ENCODE results near the gene C17orf107. TPM values are rescaled to one million over a fixed set of nuclear protein-coding genes. Genes with fewer than 3 reads are reported as not detected.

The C17orf107 gene
- total and polyA plus RNA-seq, 2 of the 13 experiments (the other 11 are each of a cell fraction or from before 2014, with no cell fraction given) = 0.20 to 0.59 TPM

DNA sequence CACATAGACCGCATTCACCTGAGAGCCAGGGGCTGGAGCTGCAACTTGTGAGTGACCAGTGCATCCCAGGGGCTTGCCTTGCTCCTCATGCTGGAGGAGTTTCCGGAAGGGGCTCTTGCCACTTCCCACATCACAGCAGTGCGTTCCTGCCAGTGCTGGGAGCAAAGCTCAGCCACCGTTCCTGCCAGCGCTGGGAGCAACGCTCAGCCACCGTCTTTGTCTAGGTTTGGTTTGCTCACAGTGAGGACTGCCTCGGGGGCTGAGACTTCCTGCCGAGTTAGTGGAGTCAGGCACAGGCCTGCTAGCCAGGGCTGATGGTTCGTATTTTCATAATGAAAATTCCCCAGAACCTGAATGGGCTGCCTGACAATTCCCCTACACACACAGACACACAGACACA is 9.0 kb downstream of the C17orf107 start (continued):
- TF ChIP-seq, protein P1, sequence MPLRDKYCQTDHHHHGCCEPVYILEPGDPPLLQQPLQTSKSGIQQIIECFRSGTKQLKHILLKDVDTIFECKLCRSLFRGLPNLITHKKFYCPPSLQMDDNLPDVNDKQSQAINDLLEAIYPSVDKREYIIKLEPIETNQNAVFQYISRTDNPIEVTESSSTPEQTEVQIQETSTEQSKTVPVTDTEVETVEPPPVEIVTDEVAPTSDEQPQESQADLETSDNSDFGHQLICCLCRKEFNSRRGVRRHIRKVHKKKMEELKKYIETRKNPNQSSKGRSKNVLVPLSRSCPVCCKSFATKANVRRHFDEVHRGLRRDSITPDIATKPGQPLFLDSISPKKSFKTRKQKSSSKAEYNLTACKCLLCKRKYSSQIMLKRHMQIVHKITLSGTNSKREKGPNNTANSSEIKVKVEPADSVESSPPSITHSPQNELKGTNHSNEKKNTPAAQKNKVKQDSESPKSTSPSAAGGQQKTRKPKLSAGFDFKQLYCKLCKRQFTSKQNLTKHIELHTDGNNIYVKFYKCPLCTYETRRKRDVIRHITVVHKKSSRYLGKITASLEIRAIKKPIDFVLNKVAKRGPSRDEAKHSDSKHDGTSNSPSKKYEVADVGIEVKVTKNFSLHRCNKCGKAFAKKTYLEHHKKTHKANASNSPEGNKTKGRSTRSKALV (CRISPR knock-in tag; IDR thresholded peaks at IDR 0.05) = peak; percentile 61
- TF ChIP-seq ATM (IDR thresholded peaks at IDR 0.05; ENCODE audit: borderline replicate concordance) = no peak
- TF ChIP-seq ZNF143 (CRISPR knock-in tag; IDR thresholded peaks at IDR 0.05) = 0 out of 2 replicates have a peak, but pooled peaks have one; percentile 34
- peak; percentile 78; the same call in 1 of the 2 replicates for TF ChIP-seq ZNF556 (CRISPR knock-in tag; IDR thresholded peaks at IDR 0.05; ENCODE audit: borderline replicate concordance)
- TF ChIP-seq ZNF547 (CRISPR knock-in tag; IDR thresholded peaks at IDR 0.05) = no peak
- TF ChIP-seq, protein P2, sequence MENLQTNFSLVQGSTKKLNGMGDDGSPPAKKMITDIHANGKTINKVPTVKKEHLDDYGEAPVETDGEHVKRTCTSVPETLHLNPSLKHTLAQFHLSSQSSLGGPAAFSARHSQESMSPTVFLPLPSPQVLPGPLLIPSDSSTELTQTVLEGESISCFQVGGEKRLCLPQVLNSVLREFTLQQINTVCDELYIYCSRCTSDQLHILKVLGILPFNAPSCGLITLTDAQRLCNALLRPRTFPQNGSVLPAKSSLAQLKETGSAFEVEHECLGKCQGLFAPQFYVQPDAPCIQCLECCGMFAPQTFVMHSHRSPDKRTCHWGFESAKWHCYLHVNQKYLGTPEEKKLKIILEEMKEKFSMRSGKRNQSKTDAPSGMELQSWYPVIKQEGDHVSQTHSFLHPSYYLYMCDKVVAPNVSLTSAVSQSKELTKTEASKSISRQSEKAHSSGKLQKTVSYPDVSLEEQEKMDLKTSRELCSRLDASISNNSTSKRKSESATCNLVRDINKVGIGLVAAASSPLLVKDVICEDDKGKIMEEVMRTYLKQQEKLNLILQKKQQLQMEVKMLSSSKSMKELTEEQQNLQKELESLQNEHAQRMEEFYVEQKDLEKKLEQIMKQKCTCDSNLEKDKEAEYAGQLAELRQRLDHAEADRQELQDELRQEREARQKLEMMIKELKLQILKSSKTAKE (CRISPR knock-in tag; IDR thresholded peaks at IDR 0.05; ENCODE audit: borderline replicate concordance) = no peak
- TF ChIP-seq ZNF75D (CRISPR knock-in tag; IDR thresholded peaks at IDR 0.05; ENCODE audit: borderline replicate concordance) = no peak
- no peak for TF ChIP-seq ZNF570 (CRISPR knock-in tag; IDR thresholded peaks at IDR 0.05; ENCODE audit: borderline replicate concordance)
- TF ChIP-seq, protein P3, sequence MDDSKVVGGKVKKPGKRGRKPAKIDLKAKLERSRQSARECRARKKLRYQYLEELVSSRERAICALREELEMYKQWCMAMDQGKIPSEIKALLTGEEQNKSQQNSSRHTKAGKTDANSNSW (CRISPR knock-in tag; IDR thresholded peaks at IDR 0.05; ENCODE audit: borderline replicate concordance) = no peak
- TF ChIP-seq MAFF (IDR thresholded peaks at IDR 0.05; ENCODE audit: low read depth, low read length) = no peak
- 0 out of 2 replicates have a peak, but pooled peaks have one; percentile 6 for TF ChIP-seq RAD21 (CRISPR knock-in tag; IDR thresholded peaks at IDR 0.05)
- TF ChIP-seq BRD4 (CRISPR knock-in tag; IDR thresholded peaks at IDR 0.05) = peak; percentile 64; the same call in 1 of the 2 replicates
- peak; percentile 72; the same call in 1 of the 2 replicates for TF ChIP-seq NFKB2 (CRISPR knock-in tag; IDR thresholded peaks at IDR 0.05; ENCODE audit: borderline replicate concordance)
- no peak for TF ChIP-seq ZNF317 (CRISPR knock-in tag; IDR thresholded peaks at IDR 0.05)
- no peak for TF ChIP-seq SETDB1 (CRISPR knock-in tag; IDR thresholded peaks at IDR 0.05; ENCODE audit: borderline replicate concordance)
- no peak for TF ChIP-seq RBAK (CRISPR knock-in tag; IDR thresholded peaks at IDR 0.05)
- TF ChIP-seq, protein P4, sequence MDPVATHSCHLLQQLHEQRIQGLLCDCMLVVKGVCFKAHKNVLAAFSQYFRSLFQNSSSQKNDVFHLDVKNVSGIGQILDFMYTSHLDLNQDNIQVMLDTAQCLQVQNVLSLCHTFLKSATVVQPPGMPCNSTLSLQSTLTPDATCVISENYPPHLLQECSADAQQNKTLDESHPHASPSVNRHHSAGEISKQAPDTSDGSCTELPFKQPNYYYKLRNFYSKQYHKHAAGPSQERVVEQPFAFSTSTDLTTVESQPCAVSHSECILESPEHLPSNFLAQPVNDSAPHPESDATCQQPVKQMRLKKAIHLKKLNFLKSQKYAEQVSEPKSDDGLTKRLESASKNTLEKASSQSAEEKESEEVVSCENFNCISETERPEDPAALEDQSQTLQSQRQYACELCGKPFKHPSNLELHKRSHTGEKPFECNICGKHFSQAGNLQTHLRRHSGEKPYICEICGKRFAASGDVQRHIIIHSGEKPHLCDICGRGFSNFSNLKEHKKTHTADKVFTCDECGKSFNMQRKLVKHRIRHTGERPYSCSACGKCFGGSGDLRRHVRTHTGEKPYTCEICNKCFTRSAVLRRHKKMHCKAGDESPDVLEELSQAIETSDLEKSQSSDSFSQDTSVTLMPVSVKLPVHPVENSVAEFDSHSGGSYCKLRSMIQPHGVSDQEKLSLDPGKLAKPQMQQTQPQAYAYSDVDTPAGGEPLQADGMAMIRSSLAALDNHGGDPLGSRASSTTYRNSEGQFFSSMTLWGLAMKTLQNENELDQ (CRISPR knock-in tag; IDR thresholded peaks at IDR 0.05; ENCODE audit: borderline replicate concordance) = peak; percentile 30; the same call in 1 of the 2 replicates
- TF ChIP-seq, protein P5, sequence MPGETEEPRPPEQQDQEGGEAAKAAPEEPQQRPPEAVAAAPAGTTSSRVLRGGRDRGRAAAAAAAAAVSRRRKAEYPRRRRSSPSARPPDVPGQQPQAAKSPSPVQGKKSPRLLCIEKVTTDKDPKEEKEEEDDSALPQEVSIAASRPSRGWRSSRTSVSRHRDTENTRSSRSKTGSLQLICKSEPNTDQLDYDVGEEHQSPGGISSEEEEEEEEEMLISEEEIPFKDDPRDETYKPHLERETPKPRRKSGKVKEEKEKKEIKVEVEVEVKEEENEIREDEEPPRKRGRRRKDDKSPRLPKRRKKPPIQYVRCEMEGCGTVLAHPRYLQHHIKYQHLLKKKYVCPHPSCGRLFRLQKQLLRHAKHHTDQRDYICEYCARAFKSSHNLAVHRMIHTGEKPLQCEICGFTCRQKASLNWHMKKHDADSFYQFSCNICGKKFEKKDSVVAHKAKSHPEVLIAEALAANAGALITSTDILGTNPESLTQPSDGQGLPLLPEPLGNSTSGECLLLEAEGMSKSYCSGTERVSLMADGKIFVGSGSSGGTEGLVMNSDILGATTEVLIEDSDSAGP (CRISPR knock-in tag; IDR thresholded peaks at IDR 0.05; ENCODE audit: borderline replicate concordance) = no peak; the same call in none of the 2 replicates
- TF ChIP-seq HDAC2 (CRISPR knock-in tag; IDR thresholded peaks at IDR 0.05) = peak; percentile 84
- TF ChIP-seq, protein P6, sequence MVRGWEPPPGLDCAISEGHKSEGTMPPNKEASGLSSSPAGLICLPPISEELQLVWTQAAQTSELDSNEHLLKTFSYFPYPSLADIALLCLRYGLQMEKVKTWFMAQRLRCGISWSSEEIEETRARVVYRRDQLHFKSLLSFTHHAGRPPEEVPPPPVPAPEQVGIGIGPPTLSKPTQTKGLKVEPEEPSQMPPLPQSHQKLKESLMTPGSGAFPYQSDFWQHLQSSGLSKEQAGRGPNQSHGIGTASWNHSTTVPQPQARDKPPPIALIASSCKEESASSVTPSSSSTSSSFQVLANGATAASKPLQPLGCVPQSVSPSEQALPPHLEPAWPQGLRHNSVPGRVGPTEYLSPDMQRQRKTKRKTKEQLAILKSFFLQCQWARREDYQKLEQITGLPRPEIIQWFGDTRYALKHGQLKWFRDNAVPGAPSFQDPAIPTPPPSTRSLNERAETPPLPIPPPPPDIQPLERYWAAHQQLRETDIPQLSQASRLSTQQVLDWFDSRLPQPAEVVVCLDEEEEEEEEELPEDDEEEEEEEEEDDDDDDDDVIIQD (CRISPR knock-in tag; IDR thresholded peaks at IDR 0.05; ENCODE audit: low read depth) = peak; percentile 72; the same call in 1 of the 2 replicates

All from HepG2 (cell line).